GOT3 (cell line): ENCODE data around the gene CAMK2D.

ENCODE experiments used
- DNase-seq: peaks from one replicate; lab custom pipeline; 2025; ENCODE audit warnings: mixed read lengths; lab: John Stamatoyannopoulos, UW

Gene CAMK2D

GRCh38 chr4:113637823-113638561, 123.5 kb downstream of the CAMK2D start:
- DNase-seq, result no peak

- DNase-seq, result no peak
Observed at GRCh38 chr4:113637363-113637762, 124.2 kb downstream of the CAMK2D start.

GRCh38 chr4:113636877-113637276, 124.7 kb downstream of the CAMK2D start:
- no peak for DNase-seq

GRCh38 chr4:113636438-113636818, 125.1 kb downstream of the CAMK2D start:
- DNase-seq, result no peak

GRCh38 chr4:113635739-113636437, 125.7 kb downstream of the CAMK2D start:
- DNase-seq, result no peak

GRCh38 chr4:113634081-113634969, 127.2 kb downstream of the CAMK2D start:
- DNase-seq, result no peak

- no peak for DNase-seq
Observed at GRCh38 chr4:113633467-113633866, 128.1 kb downstream of the CAMK2D start.

- no peak for DNase-seq
Observed at GRCh38 chr4:113628711-113629110, 132.8 kb downstream of the CAMK2D start.

- no peak for DNase-seq
Observed at GRCh38 chr4:113627321-113627720, 134.2 kb downstream of the CAMK2D start.

GRCh38 chr4:113625902-113626301, 135.6 kb downstream of the CAMK2D start:
- DNase-seq, result no peak

- no peak for DNase-seq
Observed at GRCh38 chr4:113623274-113623894, 138.2 kb downstream of the CAMK2D start.

- DNase-seq, result no peak
Observed at GRCh38 chr4:113621633-113622032, 139.9 kb downstream of the CAMK2D start.

- DNase-seq, result no peak
Observed at GRCh38 chr4:113620032-113620431, 141.5 kb downstream of the CAMK2D start.

GRCh38 chr4:113619526-113619925, 142.0 kb downstream of the CAMK2D start:
- no peak for DNase-seq

GRCh38 chr4:113618205-113618604, 143.3 kb downstream of the CAMK2D start:
- DNase-seq, result no peak

GRCh38 chr4:113617195-113617594, 144.3 kb downstream of the CAMK2D start:
- no peak for DNase-seq

GRCh38 chr4:113616443-113616842, 145.1 kb downstream of the CAMK2D start:
- DNase-seq, result no peak

- DNase-seq, result no peak
Observed at GRCh38 chr4:113614414-113614813, 147.1 kb downstream of the CAMK2D start.

- no peak for DNase-seq
Observed at GRCh38 chr4:113613503-113613902, 148.0 kb downstream of the CAMK2D start.

- DNase-seq, result no peak
Observed at GRCh38 chr4:113610537-113610936, 151.0 kb downstream of the CAMK2D start.

- DNase-seq, result no peak
Observed at GRCh38 chr4:113607998-113608397, 153.5 kb downstream of the CAMK2D start.

GRCh38 chr4:113607147-113607720, 154.3 kb downstream of the CAMK2D start:
- DNase-seq, result no peak
